HEK293T (cell line): ENCODE data around the gene CCR9.

ENCODE experiments used
- CTCF ChIA-PET: fragments of 350-600 bp; formaldehyde crosslinking; extraction: SDS; loops from one replicate; lab custom pipeline; 2021; ENCODE audit warnings: antibody characterized with exemption, inconsistent platforms; lab: Yijun Ruan, JAX
- POLR2A ChIA-PET: fragments of 350-600 bp; formaldehyde crosslinking; extraction: SDS; loops from one replicate; lab custom pipeline; 2020; ENCODE audit warnings: antibody characterized with exemption, inconsistent platforms; lab: Yijun Ruan, JAX
- DNase-seq: peaks from one replicate; pipeline ENCODE4 v3.0.0; 2012; ENCODE audit warnings: mixed read lengths; ENCODE audit errors: extremely low spot score
- ARNT ChIP-seq: fragments of 450-650 bp; IDR thresholded peaks from 2 replicates; pipeline ENCODE4 v1.6.1; 2017; ENCODE audit warnings: mild to moderate bottlenecking
- BHLHE40 ChIP-seq: fragments of 450-650 bp; IDR thresholded peaks from 2 replicates; pipeline ENCODE4 v1.6.1; 2016; ENCODE audit warnings: mild to moderate bottlenecking, moderate library complexity, borderline replicate concordance
- CTBP1 ChIP-seq: fragments of 450-650 bp; IDR thresholded peaks from 2 replicates; pipeline ENCODE4 v1.6.1; 2016; ENCODE audit warnings: borderline replicate concordance
- ELF4 ChIP-seq: fragments of 450-650 bp; IDR thresholded peaks from 2 replicates; pipeline ENCODE4 v1.6.1; 2017; ENCODE audit warnings: antibody characterized with exemption
- FOXA1 ChIP-seq: fragments of 450-650 bp; IDR thresholded peaks from 2 replicates; pipeline ENCODE4 v1.6.1; 2016; ENCODE audit warnings: mild to moderate bottlenecking
- FOXK2 ChIP-seq: fragments of 450-650 bp; IDR thresholded peaks from 2 replicates; pipeline ENCODE4 v1.6.1; 2016; ENCODE audit warnings: mild to moderate bottlenecking
- FOXM1 ChIP-seq: fragments of 450-650 bp; IDR thresholded peaks from 2 replicates; pipeline ENCODE4 v1.6.1; 2017; ENCODE audit warnings: mild to moderate bottlenecking, borderline replicate concordance
- HDGF ChIP-seq: fragments of 450-650 bp; IDR thresholded peaks from 2 replicates; pipeline ENCODE4 v1.6.1; 2017; ENCODE audit warnings: antibody characterized with exemption, borderline replicate concordance
- L3MBTL2 ChIP-seq: fragments of 450-650 bp; conservative IDR thresholded peaks from 2 replicates; pipeline ENCODE4 v1.6.1; 2016; ENCODE audit warnings: mild to moderate bottlenecking
- LEF1 ChIP-seq: fragments of 450-650 bp; IDR thresholded peaks from 2 replicates; pipeline ENCODE4 v1.6.1; 2017; ENCODE audit warnings: mild to moderate bottlenecking, borderline replicate concordance
- NFRKB ChIP-seq: fragments of 450-650 bp; IDR thresholded peaks from 2 replicates; pipeline ENCODE4 v1.6.1; 2016; ENCODE audit warnings: mild to moderate bottlenecking, moderate library complexity
- SP1 ChIP-seq: fragments of 450-650 bp; IDR thresholded peaks from 2 replicates; pipeline ENCODE4 v1.6.1; 2017
- SUZ12 ChIP-seq: fragments of 450-650 bp; IDR thresholded peaks from 2 replicates; pipeline ENCODE4 v1.6.1; 2016; ENCODE audit warnings: mild to moderate bottlenecking
- TARDBP ChIP-seq: fragments of 450-650 bp; IDR thresholded peaks from 2 replicates; pipeline ENCODE4 v1.6.1; 2016
- ZNF384 ChIP-seq: fragments of 450-650 bp; IDR thresholded peaks from 2 replicates; pipeline ENCODE4 v1.6.1; 2016
- TF ChIP-seq, protein P1 (sequence below): fragments of 450-650 bp; IDR thresholded peaks from 2 replicates; pipeline ENCODE4 v1.6.1; 2016

CCR9 gene

DNA sequence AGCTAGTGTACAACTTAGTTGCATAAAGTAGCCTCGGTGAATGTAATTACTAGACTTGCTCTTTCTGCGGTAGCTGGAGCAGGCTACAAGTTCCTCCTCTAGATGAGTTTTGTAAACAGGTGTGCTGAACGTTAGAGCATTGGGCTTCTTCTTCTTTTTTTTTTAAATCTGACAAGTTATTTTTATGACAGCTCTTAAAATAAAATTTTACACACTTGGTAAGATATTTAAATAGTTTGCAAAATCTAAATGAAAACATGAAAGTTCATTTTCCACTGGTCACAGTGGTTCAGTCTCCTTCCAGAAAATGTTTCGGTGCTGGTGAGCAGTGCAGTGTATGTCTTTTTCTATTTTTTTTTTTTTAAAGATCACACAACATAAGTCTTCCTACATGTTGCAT is 3.0 kb downstream of the CCR9 start:
- no peak for DNase-seq
- TF ChIP-seq SP1, result no peak
- no peak for TF ChIP-seq L3MBTL2
- TF ChIP-seq FOXM1, result no peak
- TF ChIP-seq SUZ12, result no peak
- TF ChIP-seq ELF4, result no peak
- POLR2A ChIA-PET, result no interaction called here
- CTCF ChIA-PET, result no interaction called here

DNA sequence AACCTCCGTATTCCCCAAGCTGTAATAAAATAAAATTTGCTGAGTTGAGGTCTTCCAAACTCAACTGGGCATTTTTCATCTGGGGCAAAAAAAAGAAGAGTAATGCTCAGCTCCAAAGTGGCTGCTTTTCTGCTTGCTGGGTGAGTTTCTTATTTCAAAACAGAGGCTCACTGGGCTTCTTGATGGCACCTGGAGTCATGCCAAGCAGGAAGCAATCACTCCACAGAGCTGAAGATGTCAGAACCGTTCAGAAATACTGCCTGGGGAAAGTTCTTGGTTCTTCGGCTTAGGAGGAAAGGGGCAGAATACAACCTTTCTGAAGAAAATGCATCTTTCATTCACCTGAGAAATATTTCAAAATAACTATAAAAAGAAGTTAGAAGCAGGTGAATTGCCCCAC is 4.1 kb downstream of the CCR9 start:
- ChIA-PET POLR2A (no interaction called here), CTCF (no interaction called here)
- TF ChIP-seq BHLHE40 (no peak), HDGF (no peak), NFRKB (no peak), FOXA1 (no peak), SUZ12 (no peak), TARDBP (no peak), CTBP1 (no peak), ELF4 (no peak), FOXK2 (no peak), LEF1 (no peak), L3MBTL2 (no peak)
- no peak for DNase-seq

DNA sequence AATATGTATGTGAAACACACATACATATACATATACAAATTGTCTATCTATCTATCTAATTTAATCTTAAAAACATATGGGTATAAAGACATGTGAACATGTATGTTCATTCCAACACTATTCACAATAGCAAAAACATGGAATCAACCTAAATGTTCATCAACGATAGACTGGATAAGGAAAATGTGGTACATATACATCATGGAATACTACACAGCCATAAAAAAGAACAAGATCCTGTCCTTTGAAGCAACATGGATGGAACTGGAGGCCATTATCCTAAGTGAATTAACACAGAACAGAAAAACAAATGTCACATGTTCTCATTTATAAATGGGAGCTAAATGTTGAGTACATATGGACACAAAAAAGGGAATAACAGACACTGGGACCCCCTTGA is 5.8 kb downstream of the CCR9 start:
- ChIA-PET CTCF (no interaction called here), POLR2A (no interaction called here)
- TF ChIP-seq, protein P1, sequence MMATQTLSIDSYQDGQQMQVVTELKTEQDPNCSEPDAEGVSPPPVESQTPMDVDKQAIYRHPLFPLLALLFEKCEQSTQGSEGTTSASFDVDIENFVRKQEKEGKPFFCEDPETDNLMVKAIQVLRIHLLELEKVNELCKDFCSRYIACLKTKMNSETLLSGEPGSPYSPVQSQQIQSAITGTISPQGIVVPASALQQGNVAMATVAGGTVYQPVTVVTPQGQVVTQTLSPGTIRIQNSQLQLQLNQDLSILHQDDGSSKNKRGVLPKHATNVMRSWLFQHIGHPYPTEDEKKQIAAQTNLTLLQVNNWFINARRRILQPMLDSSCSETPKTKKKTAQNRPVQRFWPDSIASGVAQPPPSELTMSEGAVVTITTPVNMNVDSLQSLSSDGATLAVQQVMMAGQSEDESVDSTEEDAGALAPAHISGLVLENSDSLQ, result no peak
- TF ChIP-seq SUZ12 (no peak), ELF4 (no peak), BHLHE40 (no peak)
- DNase-seq, result no peak

DNA sequence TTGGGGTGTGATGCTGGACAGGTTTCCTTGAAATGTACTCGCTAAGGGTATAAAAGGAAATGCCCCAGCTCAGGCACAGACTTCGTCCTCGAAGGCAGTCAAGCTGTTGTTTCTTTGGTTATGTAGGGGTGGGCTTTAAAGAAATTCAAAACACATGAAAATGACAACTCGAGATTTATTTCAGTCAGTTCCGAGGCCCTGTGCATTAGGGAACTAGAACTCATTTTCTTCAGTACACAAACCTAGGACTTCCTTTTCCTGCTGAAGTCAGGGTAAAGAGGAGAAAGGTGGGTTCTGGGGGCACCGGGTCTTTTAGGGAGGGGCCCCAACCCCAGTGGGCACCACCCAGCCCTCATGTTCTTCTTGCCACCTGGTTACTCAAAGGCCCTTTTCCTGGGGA is 7.7 kb downstream of the CCR9 start:
- POLR2A ChIA-PET, result no interaction called here
- DNase-seq, result no peak
- CTCF ChIA-PET, result no interaction called here
- TF ChIP-seq L3MBTL2, result no peak
- TF ChIP-seq FOXM1, result no peak
- no peak for TF ChIP-seq HDGF
- TF ChIP-seq TARDBP, result no peak
- no peak for TF ChIP-seq FOXA1
- TF ChIP-seq, protein P1, result no peak
- no peak for TF ChIP-seq LEF1
- no peak for TF ChIP-seq NFRKB
- no peak for TF ChIP-seq CTBP1

DNA sequence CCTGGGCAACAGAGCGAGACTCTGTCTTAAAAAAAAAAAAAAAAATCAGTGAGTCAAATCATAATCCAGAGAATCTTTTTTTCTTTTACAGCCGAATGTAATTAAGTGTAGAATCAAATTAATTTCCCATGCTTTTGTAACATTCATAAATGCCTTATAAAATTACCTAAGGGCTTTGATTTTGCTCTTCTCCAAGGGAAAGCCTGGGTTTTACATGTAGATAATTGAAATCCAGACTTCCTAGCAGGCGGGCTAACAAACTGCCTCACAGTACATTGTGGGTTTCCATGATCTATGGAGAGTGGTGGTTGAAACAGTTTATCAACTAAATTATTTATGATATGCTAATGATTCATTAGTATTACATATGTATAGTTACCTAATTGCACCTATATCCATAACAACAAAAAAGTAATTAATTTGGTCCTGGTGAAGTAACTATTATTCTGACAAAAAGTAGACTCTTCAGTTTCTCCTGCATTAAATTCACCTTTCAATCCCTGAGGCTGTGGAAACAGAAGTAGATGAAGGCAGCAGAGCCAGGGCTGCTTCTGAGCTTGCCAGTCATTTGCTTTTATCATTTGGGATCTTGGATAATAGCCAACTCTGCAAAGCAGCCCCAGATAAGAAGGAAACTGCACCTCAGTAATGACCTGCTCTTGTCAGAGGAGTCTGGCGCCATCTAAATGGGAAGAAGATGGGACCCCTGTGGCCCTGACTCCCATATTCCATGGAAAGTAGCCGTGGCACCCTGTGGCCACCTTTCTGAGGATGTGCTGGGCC is 9.5 kb downstream of the CCR9 start:
- no peak for DNase-seq
- POLR2A ChIA-PET, result interaction anchor here (0.6 kb wide), 1 partner anchor 901 kb away, joined by 3 read pairs; no protein-coding TSS in a partner anchor
- TF ChIP-seq LEF1, result no peak
- no peak for TF ChIP-seq ELF4
- TF ChIP-seq ARNT, result no peak
- no peak for TF ChIP-seq L3MBTL2
- TF ChIP-seq CTBP1, result no peak
- no peak for TF ChIP-seq FOXK2
- no peak for TF ChIP-seq FOXM1
- no peak for TF ChIP-seq TARDBP
- no peak for TF ChIP-seq BHLHE40
- TF ChIP-seq ZNF384, result no peak
- no peak for TF ChIP-seq SUZ12
- TF ChIP-seq SP1, result no peak
- TF ChIP-seq, protein P1, result no peak
- no peak for TF ChIP-seq HDGF
- no peak for TF ChIP-seq NFRKB
- TF ChIP-seq FOXA1, result no peak
- CTCF ChIA-PET, result no interaction called here

DNA sequence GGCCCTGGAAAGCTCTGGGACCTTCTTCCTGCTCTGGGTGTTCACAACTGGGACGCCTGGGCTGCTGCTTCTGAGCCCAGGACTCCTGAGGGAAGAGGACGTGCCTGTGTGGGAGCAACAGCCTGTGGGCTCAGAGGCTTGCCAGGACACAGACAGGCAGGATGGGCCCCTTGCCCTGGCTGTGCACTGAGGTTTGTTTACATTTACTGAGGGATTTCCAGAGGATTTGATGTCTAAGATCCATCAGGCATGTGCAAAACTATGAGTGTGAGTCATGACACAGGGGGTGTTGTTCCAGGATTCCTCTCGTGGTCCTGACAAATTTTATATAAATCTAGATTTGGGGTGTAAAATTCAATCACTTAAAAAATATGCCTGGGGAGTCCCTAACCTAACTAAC is 10.6 kb downstream of the CCR9 start:
- TF ChIP-seq FOXK2 (no peak), FOXM1 (no peak), FOXA1 (no peak), HDGF (no peak), ZNF384 (no peak), NFRKB (no peak), ARNT (no peak), SUZ12 (no peak)
- ChIA-PET POLR2A (interaction anchor here (0.6 kb wide), 1 partner anchor 902 kb away, joined by 3 read pairs; no protein-coding TSS in a partner anchor), CTCF (no interaction called here)
- no peak for DNase-seq

DNA sequence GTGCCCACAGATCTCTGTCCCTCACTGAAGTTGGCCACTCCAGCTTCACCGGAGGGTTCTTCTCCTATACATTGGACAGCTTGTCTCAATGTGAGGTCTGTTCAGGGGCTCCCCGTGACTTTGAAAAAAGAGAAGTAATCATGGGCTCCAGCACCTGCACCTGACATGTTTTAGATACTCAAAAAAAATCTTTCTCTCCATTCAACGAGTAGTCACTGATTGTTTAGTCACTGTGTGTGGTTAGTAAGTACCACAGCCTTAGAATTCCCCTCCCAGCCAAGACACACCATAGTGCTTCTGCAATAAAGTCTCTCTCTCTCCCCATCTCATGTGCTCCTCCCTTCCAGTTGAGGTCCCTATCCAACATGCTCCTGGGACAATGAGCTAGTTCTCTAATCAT is 18.6 kb downstream of the CCR9 start:
- DNase-seq, result no peak
- no peak for TF ChIP-seq FOXK2
- no peak for TF ChIP-seq SP1
- no peak for TF ChIP-seq SUZ12
- ChIA-PET CTCF (no interaction called here), POLR2A (no interaction called here)
